Bronchial epithelial cell (primary cell): ENCODE data around the gene HDAC4. TPM values are rescaled to one million over a fixed set of nuclear protein-coding genes. Genes with fewer than 3 reads are reported as not detected.

Experiments
- DNase-seq: peaks from one replicate; pipeline ENCODE4 v3.0.0-alpha.2; 2010; ENCODE audit warnings: low read depth
- FAIRE-seq: peaks from 2 replicates; lab custom pipeline; 2011; peaks lifted over from hg19 to GRCh38; lab: Jason Lieb, UNC
- H3K27me3 ChIP-seq: 2 replicates; pipeline ENCODE4 v1.5.1; 2011; ENCODE audit warnings: low read length; ENCODE audit not compliant: control insufficient read depth, insufficient read depth
- H3K36me3 ChIP-seq: 2 replicates; pipeline ENCODE4 v1.5.1; 2011; ENCODE audit warnings: low read length; ENCODE audit not compliant: control insufficient read depth, insufficient read depth
- H3K4me3 ChIP-seq: 2 replicates; pipeline ENCODE4 v1.5.1; 2011; ENCODE audit warnings: mild to moderate bottlenecking, low read depth, low read length, control low read depth
- total RNA-seq: library from RNA; depleted of rRNA; stranded (reverse); fragments of >200 nt; gene quantifications from 2 replicates; pipeline ENCODE4 v1.2.1, GENCODE V29; 2014
- TF ChIP-seq, protein P1 (sequence below): IDR thresholded peaks from 2 replicates; pipeline ENCODE4 v1.5.1; 2011; ENCODE audit warnings: mild to moderate bottlenecking, moderate library complexity, low read length, control low read depth, inconsistent platforms; ENCODE audit not compliant: insufficient read depth, severe bottlenecking

The HDAC4 gene
- total RNA-seq, 1 donor from 2014 or later = 5.3 TPM

DNA sequence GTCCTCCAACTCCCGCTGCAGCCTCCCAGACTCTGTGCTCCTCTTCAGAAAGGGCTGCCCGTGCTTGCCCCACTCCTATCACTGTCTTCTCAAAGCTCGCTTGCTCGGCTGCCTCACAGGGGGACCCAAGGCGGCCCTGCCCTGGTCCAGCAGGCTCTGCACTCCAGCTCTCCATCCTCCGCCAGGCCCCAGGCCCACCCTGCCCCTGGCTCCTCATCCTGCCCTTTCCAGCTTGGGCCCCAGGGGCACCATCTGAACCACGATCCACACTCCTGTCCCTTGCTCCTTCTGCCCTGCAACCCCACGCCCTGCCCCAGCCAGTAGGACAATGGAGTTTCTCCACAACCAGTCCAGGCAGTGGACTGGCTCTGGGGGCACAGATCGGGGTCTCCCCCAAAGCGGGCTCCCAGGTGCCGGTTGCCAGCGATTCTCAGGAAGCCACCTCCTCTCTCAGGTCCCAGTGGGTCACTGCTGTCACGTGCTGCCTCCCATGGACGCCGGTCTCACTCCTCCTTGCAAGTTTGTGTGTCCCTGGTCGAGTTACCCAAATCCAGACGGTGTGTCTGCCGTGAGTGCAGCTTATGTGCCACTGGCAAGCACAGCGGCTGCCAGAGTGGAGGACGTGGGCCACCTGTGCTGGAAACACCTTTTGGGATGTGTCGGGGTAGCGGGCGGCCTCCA is 238.5 kb downstream of the HDAC4 start:
- TF ChIP-seq, protein P1, sequence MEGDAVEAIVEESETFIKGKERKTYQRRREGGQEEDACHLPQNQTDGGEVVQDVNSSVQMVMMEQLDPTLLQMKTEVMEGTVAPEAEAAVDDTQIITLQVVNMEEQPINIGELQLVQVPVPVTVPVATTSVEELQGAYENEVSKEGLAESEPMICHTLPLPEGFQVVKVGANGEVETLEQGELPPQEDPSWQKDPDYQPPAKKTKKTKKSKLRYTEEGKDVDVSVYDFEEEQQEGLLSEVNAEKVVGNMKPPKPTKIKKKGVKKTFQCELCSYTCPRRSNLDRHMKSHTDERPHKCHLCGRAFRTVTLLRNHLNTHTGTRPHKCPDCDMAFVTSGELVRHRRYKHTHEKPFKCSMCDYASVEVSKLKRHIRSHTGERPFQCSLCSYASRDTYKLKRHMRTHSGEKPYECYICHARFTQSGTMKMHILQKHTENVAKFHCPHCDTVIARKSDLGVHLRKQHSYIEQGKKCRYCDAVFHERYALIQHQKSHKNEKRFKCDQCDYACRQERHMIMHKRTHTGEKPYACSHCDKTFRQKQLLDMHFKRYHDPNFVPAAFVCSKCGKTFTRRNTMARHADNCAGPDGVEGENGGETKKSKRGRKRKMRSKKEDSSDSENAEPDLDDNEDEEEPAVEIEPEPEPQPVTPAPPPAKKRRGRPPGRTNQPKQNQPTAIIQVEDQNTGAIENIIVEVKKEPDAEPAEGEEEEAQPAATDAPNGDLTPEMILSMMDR = no peak
- H3K36me3 ChIP-seq = no peaks in the 10 kb centered on the region
- H3K4me3 ChIP-seq = no peak overlapping the region
- DNase-seq = no peak
- H3K27me3 ChIP-seq = no peaks in the 10 kb centered on the region
- FAIRE-seq = no peak

DNA sequence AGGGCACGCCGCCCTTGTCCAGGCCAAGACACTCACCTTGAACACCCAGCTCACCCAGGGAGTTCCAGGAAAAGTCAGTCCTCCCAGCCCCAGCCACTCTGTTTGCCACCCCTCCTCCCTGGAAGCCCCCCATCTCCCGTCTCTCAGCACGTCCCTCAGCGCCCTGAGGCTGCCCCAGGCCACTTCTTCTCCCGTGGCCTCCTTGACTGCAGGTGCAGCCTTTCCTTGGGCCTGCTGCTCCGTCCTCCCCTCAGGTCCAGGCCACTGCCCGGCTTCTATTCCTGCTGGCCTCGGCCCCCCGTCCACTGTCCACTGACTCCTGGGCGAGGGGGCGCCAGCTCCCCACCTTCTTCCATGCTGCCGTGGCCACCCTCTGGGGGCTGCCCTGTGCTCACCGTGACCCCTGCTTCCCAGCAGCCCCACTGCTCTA is 239.1 kb downstream of the HDAC4 start:
- TF ChIP-seq, protein P1 = no peak
- no peaks in the 10 kb centered on the region for H3K36me3 ChIP-seq
- H3K27me3 ChIP-seq = no peaks in the 10 kb centered on the region
- no peak for DNase-seq
- H3K4me3 ChIP-seq = no peak overlapping the region
- FAIRE-seq = no peak

DNA sequence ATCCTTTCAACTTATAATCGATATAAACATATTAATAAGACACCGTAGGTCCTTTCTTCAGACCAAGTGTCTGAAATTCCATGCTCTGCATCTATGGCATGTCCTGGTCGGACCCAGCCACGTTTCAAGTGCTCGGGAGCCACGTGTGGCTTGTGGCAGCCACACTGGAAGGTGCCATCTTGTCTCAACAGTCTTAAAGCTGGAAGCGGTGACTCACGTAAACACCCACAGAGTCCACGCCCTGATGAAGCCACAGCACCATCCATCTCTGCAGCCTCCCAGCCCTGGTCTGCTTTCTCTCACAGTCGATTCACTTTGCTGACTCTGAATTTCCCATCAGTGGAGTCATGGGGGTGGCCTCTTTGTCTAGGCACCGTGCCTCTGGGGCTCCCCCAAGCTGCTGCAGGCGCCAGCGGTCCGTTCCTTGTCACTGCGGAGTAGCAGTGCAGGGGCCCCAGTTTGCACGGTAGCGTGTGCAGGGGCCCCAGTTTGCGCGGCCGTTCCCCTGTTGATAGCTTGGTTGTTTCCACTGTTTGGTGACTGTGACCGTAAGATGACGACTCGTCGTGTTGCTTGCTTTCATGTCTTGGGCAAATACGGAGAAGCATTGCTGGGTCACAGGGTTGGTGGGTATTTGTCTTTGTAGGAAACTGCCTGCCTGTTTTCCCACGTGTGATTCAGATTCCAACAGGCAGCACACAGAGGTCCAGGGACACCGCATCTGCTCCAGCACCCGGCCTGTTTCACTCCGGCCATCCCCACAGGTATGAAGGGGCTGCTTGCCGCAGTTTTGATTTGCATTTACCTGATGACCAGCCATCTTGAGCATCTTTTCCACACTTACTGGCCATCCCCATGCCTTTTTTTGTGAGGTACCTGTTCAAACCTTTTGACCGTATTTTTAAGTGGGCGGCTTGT is 240.3 kb downstream of the HDAC4 start:
- Histone ChIP-seq H3K27me3 (no peaks in the 10 kb centered on the region), H3K4me3 (no peak overlapping the region), H3K36me3 (no peaks in the 10 kb centered on the region)
- no peak for FAIRE-seq
- DNase-seq = no peak
- TF ChIP-seq, protein P1 = no peak

DNA sequence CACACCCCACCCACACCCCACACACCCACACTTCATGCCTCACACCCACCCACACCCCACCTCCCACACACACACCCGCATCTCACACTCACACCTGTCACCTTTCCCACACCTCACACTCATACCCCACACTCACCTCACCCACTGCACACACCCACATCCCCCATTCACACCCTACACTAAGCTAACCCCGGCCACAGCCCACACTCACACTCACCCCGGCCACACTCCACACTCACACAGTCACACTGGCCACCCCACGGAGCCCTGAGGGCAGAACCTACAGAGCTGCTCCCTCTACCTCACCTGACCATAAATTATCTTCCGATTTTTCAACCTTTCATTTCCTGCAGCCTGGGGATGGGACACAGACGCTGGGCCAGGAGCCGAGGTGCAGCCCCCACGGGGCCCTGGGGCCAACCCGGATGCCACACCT is 241.3 kb downstream of the HDAC4 start:
- no peaks in the 10 kb centered on the region for H3K27me3 ChIP-seq
- TF ChIP-seq, protein P1 = no peak
- DNase-seq (no peak), FAIRE-seq (no peak)
- no peak overlapping the region for H3K4me3 ChIP-seq
- no peaks in the 10 kb centered on the region for H3K36me3 ChIP-seq

DNA sequence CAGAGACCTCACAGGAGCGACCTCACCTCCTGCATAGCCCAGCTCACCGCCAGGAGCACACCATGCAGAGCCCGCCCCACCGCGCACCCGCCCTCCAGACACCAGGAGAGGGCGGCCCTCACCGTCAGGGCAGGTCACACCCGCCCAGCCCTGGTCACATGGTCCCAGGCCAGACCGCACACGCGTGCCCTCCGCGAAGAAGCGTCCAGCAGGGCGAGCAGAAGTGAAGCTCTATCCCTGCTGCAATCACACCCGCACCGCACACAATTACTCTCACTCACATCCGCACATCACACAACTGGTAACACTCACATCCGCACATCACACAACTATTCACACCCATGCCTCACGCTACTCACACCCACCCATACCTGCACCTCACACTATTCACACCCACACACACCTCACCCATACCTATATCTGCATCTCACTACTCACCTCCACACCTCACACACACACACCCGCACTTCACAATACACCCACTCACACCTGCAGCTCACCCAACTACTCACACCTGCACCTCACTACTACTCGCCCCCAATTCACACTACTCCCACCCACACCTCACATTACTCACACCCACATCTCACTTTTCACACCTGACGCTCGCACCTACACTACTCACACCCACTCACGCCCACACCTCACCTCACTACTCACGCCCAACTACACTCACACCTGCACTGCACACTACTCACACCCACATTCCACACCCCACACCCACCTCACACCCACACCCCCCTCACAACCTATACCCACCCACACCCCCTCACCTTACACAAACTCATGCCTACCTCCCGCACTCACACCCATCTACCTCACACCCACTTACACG is 242.0 kb downstream of the HDAC4 start:
- DNase-seq (no peak), FAIRE-seq (no peak)
- no peaks in the 10 kb centered on the region for H3K36me3 ChIP-seq
- TF ChIP-seq, protein P1 = no peak
- H3K27me3 ChIP-seq = no peaks in the 10 kb centered on the region
- H3K4me3 ChIP-seq = no peak overlapping the region
